BLaER1 treated with 17β-estradiol and CSF1 and Interleukin-3, amounts not matched to agents 10 nM and 100 nM (cell line): ENCODE results near the gene HPCA.
"Not testable (repeated sequence)": the region's sequence is repeated elsewhere in the genome, so short reads cannot be mapped to it uniquely, and the experiment has no call there.

Experiments
- H3K27ac ChIP-seq, 11 experiments: shearing (Covaris generic); formaldehyde crosslinking; 2 replicates each; pipeline ENCODE4 v1.8.1; 2022
- H3K27me3 ChIP-seq, 11 experiments: shearing (Covaris generic); formaldehyde crosslinking; 2 replicates each; pipeline ENCODE4 v1.8.1; 2022
- H3K36me3 ChIP-seq, 11 experiments: shearing (Covaris generic); formaldehyde crosslinking; 2 replicates each; pipeline ENCODE4 v1.8.1; 2022
- H3K4me1 ChIP-seq, 10 experiments: shearing (Covaris generic); formaldehyde crosslinking; 2 replicates each; pipeline ENCODE4 v1.8.1; 2022
- H3K4me2 ChIP-seq, 11 experiments: shearing (Covaris generic); formaldehyde crosslinking; 2 replicates each; pipeline ENCODE4 v1.8.1; 2022
- H3K4me3 ChIP-seq, 10 experiments: shearing (Covaris generic); formaldehyde crosslinking; 2 replicates each; pipeline ENCODE4 v1.8.1; 2022
- H3K9ac ChIP-seq, 11 experiments: shearing (Covaris generic); formaldehyde crosslinking; 2 replicates each; pipeline ENCODE4 v1.8.1; 2022
- H3K9me3 ChIP-seq, 11 experiments: shearing (Covaris generic); formaldehyde crosslinking; replicated peaks in 1 of 11; 2 replicates each; pipeline ENCODE4 v1.8.1; 2022
- H4K20me1 ChIP-seq, 11 experiments: shearing (Covaris generic); formaldehyde crosslinking; 2 replicates each; pipeline ENCODE4 v1.8.1; 2022
- Cebpa-rat ChIP-seq, 11 experiments: shearing (Covaris generic); IDR thresholded peaks; 2 replicates each; pipeline ENCODE4 v1.8.1; 2022

The HPCA gene

GRCh38 chr1:32900956-32901822 is 14.9 kb downstream of the HPCA start, which contains the start of gene TMEM54:
Gene TMEM54, minus strand, starts transcription at chr1:32901389. Its CDS starts 151 bp downstream, at chr1:32901238.
- Histone ChIP-seq H3K4me1 (peaks cover 0 to 21% (median 14%) of the 10 kb centered on the region in 10 experiments; a peak in 16 of 20 replicates), H3K27me3 (peaks cover 0 to 11% (median 0%) of the 10 kb centered on the region in 11 experiments; a peak in 6 of 22 replicates), H3K9me3 (no peaks in the 10 kb centered on the region), H3K9ac (peak within 1 kb of the TSS; percentile 71 to 83 (median 80)), H3K4me2 (peak within 1 kb of the TSS; percentile 83 to 99 (median 95)), H3K27ac (peak within 1 kb of the TSS; percentile 44 to 71 (median 64); a peak in 20 of 22 replicates), H3K36me3 (no peaks in the 10 kb centered on the region), H4K20me1 (peaks cover 0 to 15% (median 0%) of the 10 kb centered on the region in 11 experiments; a peak in 4 of 22 replicates), H3K4me3 (peak within 1 kb of the TSS; percentile 63 to 81 (median 72))
- TF ChIP-seq Cebpa-rat (IDR thresholded peaks at IDR 0.05): no peak

GRCh38 chr1:32901823-32902534 is 15.7 kb downstream of the HPCA start:
- Histone ChIP-seq H4K20me1 (peaks cover 0 to 15% (median 0%) of the 10 kb centered on the region in 11 experiments; a peak in 3 of 22 replicates), H3K4me2 (peak overlapping the region; percentile 83 to 99 (median 95)), H3K36me3 (no peaks in the 10 kb centered on the region), H3K27ac (peak overlapping the region in 7 of 11 experiments; percentile 58 to 71 (median 66); a peak in 9 of 22 replicates), H3K27me3 (peaks cover 0 to 11% (median 0%) of the 10 kb centered on the region in 11 experiments; a peak in 6 of 22 replicates), H3K9ac (peak overlapping the region; percentile 71 to 83 (median 80)), H3K4me1 (peaks cover 1 to 21% (median 14%) of the 10 kb centered on the region in 10 experiments; a peak in 18 of 20 replicates), H3K4me3 (peak overlapping the region; percentile 63 to 81 (median 72)), H3K9me3 (no peaks in the 10 kb centered on the region)
- TF ChIP-seq Cebpa-rat (IDR thresholded peaks at IDR 0.05): no peak

- H3K36me3 ChIP-seq: no peaks in the 10 kb centered on the region
- H3K27me3 ChIP-seq: peaks cover 0 to 11% (median 0%) of the 10 kb centered on the region in 11 experiments; a peak in 6 of 22 replicates
- H3K4me2 ChIP-seq: no peak overlapping the region
- no peak overlapping the region for H3K9ac ChIP-seq
- peaks cover 7 to 21% (median 16%) of the 10 kb centered on the region in 10 experiments for H3K4me1 ChIP-seq
- H3K27ac ChIP-seq: no peak overlapping the region
- H3K9me3 ChIP-seq: no peaks in the 10 kb centered on the region
- no peak for TF ChIP-seq Cebpa-rat (IDR thresholded peaks at IDR 0.05)
- H4K20me1 ChIP-seq: peaks cover 0 to 14% (median 0%) of the 10 kb centered on the region in 11 experiments; a peak in 3 of 22 replicates
- no peak overlapping the region for H3K4me3 ChIP-seq
These were observed 16.2 kb downstream of the HPCA start for GRCh38 chr1:32902535-32902920.

- no peaks in the 10 kb centered on the region for H3K9me3 ChIP-seq
- H3K4me3 ChIP-seq: no peak overlapping the region
- no peaks in the 10 kb centered on the region for H3K36me3 ChIP-seq
- peaks cover 15 to 24% (median 20%) of the 10 kb centered on the region in 10 experiments for H3K4me1 ChIP-seq
- peaks cover 0 to 11% (median 0%) of the 10 kb centered on the region in 11 experiments; a peak in 6 of 22 replicates for H3K27me3 ChIP-seq
- no peak for TF ChIP-seq Cebpa-rat (IDR thresholded peaks at IDR 0.05)
- no peak overlapping the region for H3K9ac ChIP-seq
- no peak overlapping the region for H3K4me2 ChIP-seq
- H3K27ac ChIP-seq: no peak overlapping the region
- peaks cover 0 to 11% (median 0%) of the 10 kb centered on the region in 11 experiments; a peak in 2 of 22 replicates for H4K20me1 ChIP-seq
These were observed 17.9 kb downstream of the HPCA start for GRCh38 chr1:32903991-32904785.

- peaks cover 12 to 24% (median 18%) of the 10 kb centered on the region in 10 experiments for H3K4me1 ChIP-seq
- H4K20me1 ChIP-seq: peaks cover 0 to 7% (median 0%) of the 10 kb centered on the region in 11 experiments; a peak in 1 of 22 replicates
- no peaks in the 10 kb centered on the region for H3K36me3 ChIP-seq
- peaks cover 0 to 11% (median 0%) of the 10 kb centered on the region in 11 experiments; a peak in 6 of 22 replicates for H3K27me3 ChIP-seq
- H3K9ac ChIP-seq: no peak overlapping the region
- H3K4me2 ChIP-seq: no peak overlapping the region
- no peak overlapping the region for H3K27ac ChIP-seq
- no peak overlapping the region for H3K4me3 ChIP-seq
- TF ChIP-seq Cebpa-rat (IDR thresholded peaks at IDR 0.05): no peak
- no peaks in the 10 kb centered on the region for H3K9me3 ChIP-seq
These were observed 18.5 kb downstream of the HPCA start for GRCh38 chr1:32904797-32905196.

- H3K9me3 ChIP-seq, H4K20me1 ChIP-seq, H3K36me3 ChIP-seq, H3K27ac ChIP-seq, H3K4me2 ChIP-seq, H3K27me3 ChIP-seq, H3K9ac ChIP-seq, H3K4me3 ChIP-seq: not testable (repeated sequence)
- H3K4me1 ChIP-seq: peaks cover 4 to 20% (median 11%) of the 10 kb centered on the region in 10 experiments
These were observed 19.3 kb downstream of the HPCA start for GRCh38 chr1:32905588-32905987.

- Histone ChIP-seq H3K27me3 (peaks cover 0 to 2% (median 0%) of the 10 kb centered on the region in 11 experiments; a peak in 4 of 22 replicates), H4K20me1 (no peaks in the 10 kb centered on the region), H3K9ac (no peak overlapping the region), H3K27ac (no peak overlapping the region), H3K9me3 (peaks cover 0 to 7% (median 4%) of the 10 kb centered on the region in 11 experiments; a peak in 9 of 22 replicates), H3K4me2 (no peak overlapping the region), H3K4me1 (peaks cover 0 to 17% (median 7%) of the 10 kb centered on the region in 10 experiments; a peak in 12 of 20 replicates), H3K36me3 (no peaks in the 10 kb centered on the region), H3K4me3 (no peak overlapping the region)
- no peak for TF ChIP-seq Cebpa-rat (IDR thresholded peaks at IDR 0.05)
These were observed 20.4 kb downstream of the HPCA start for GRCh38 chr1:32906654-32907053.

DNA sequence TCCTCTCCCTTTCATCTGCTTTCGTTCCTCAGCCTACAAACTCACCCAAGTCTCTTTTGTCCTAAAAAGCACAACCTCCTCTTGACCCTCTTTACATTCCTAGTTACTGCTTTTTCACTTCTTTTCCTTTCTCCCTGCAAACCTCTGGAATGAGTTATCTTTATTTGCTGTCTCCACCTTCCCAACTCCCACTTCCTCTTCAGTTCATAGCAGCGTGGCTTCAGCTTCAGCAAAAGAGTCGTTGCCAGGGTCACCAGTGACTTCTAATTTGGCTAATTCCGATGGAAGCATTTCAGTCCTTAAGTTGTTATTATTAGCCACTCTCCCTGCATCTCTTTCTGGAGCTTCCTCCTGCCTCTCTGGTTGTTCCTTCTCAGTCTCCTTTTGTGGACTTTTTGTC is 21.1 kb downstream of the HPCA start:
- no peak overlapping the region for H3K27ac ChIP-seq
- H3K27me3 ChIP-seq: no peaks in the 10 kb centered on the region
- peaks cover 0 to 7% (median 4%) of the 10 kb centered on the region in 11 experiments; a peak in 9 of 22 replicates for H3K9me3 ChIP-seq
- no peak for TF ChIP-seq Cebpa-rat (IDR thresholded peaks at IDR 0.05)
- peak overlapping the region in 5 of 11 experiments; percentile 8 to 60 (median 43); a peak in 9 of 22 replicates for H3K4me2 ChIP-seq
- no peak overlapping the region for H3K4me3 ChIP-seq
- H3K4me1 ChIP-seq: peaks cover 0 to 17% (median 7%) of the 10 kb centered on the region in 10 experiments; a peak in 10 of 20 replicates
- H4K20me1 ChIP-seq: no peaks in the 10 kb centered on the region
- H3K9ac ChIP-seq: no peak overlapping the region
- H3K36me3 ChIP-seq: no peaks in the 10 kb centered on the region
